HepG2 (cell line): Measurements from ENCODE around the gene TARBP2. TPM values are rescaled to one million over a fixed set of nuclear protein-coding genes. Genes with fewer than 3 reads are reported as not detected.

Source experiments
- ATAC-seq: fragments of 200-7000 bp; cut with Tn5 transposase; 3 replicates; pipeline ENCODE4 v1.9.1; 2020; ENCODE audit warnings: mild to moderate bottlenecking, moderate library complexity
- BruUV-seq: library from RNA; stranded (reverse); fragments of 400-500 nt; replicated peaks from 2 replicates; lab custom pipeline; 2021; lab: Mats Ljungman, UMichigan
- CTCF ChIA-PET: fragments of 300-600 bp; formaldehyde crosslinking; extraction: SDS; loops from one replicate; lab custom pipeline; 2021; ENCODE audit warnings: low total read pairs, inconsistent platforms, low intra/inter-chr PET ratio; lab: Yijun Ruan, JAX
- POLR2A ChIA-PET: fragments of 350-600 bp; sonication (Branson Sonifier 250); formaldehyde crosslinking; loops from one replicate; lab custom pipeline; 2020; ENCODE audit warnings: antibody characterized with exemption, inconsistent platforms; lab: Yijun Ruan, JAX
- DNase-seq: peaks from one replicate; pipeline ENCODE4 v3.0.0-alpha.2; 2015; ENCODE audit warnings: low spot score
- FAIRE-seq: peaks from 3 replicates; lab custom pipeline; 2011; peaks lifted over from hg19 to GRCh38; lab: Jason Lieb, UNC
- H2AFZ ChIP-seq: one replicate; pipeline ENCODE4 v1.6.1; 2011; ENCODE audit warnings: low read length, inconsistent platforms
- H3K27ac ChIP-seq: fragments of 300-600 bp; 3 replicates; pipeline ENCODE4 v1.8.0; 2011; ENCODE audit warnings: mixed run types, mild to moderate bottlenecking, mixed read lengths, low read length, inconsistent platforms; ENCODE audit not compliant: insufficient read depth; ENCODE audit errors: extremely low read length
- H3K27me3 ChIP-seq, 2 experiments: fragments of 200-600 bp in 1 of 2; 2 replicates in 1 of 2; 3 replicates in 1 of 2; pipeline versions ENCODE4 v1.6.0 to v1.8.0; 2011; ENCODE audit warnings: low read length in 2 of 2, mild to moderate bottlenecking in 2 of 2, moderate library complexity in 2 of 2, inconsistent platforms in 1 of 2; ENCODE audit not compliant: insufficient read depth in 2 of 2, control insufficient read depth in 1 of 2
- H3K36me3 ChIP-seq, 2 experiments: fragments of 200-600 bp in 1 of 2; replicated peaks in 1 of 2; 2 replicates in 1 of 2; 3 replicates in 1 of 2; pipeline versions ENCODE4 v1.5.1 to v1.8.0; 2011; ENCODE audit warnings: low read length in 2 of 2, inconsistent platforms in 1 of 2; ENCODE audit not compliant: insufficient read depth in 2 of 2, control insufficient read depth in 1 of 2
- H3K4me1 ChIP-seq: 2 replicates; pipeline ENCODE4 v1.5.1; 2012; ENCODE audit warnings: low read length, inconsistent platforms; ENCODE audit not compliant: insufficient read depth
- H3K4me2 ChIP-seq: 2 replicates; pipeline ENCODE4 v1.6.0; 2011; ENCODE audit warnings: low read depth, low read length, inconsistent platforms
- H3K4me3 ChIP-seq, 3 experiments: fragments of 200-600 bp in 1 of 3; sonication (generic), shearing (Covaris generic) in 1 of 3; replicated peaks in 1 of 3; 2 replicates each; pipeline ENCODE4 v1.5.1; 2011 to 2016; ENCODE audit warnings: low read length in 3 of 3, inconsistent platforms in 2 of 3, low read depth in 2 of 3, mild to moderate bottlenecking in 2 of 3, control low read depth in 1 of 3, mixed read lengths in 1 of 3; ENCODE audit not compliant: insufficient read depth in 1 of 3
- H3K79me2 ChIP-seq: one replicate; pipeline ENCODE4 v1.6.1; 2011; ENCODE audit warnings: low read length, inconsistent platforms; ENCODE audit not compliant: insufficient read depth
- H3K9ac ChIP-seq: 2 replicates; pipeline ENCODE4 v1.6.0; 2011; ENCODE audit warnings: mild to moderate bottlenecking, low read depth, low read length, inconsistent platforms; ENCODE audit not compliant: insufficient read depth
- H3K9me3 ChIP-seq: 2 replicates; pipeline ENCODE4 v1.5.1; 2012; ENCODE audit warnings: mild to moderate bottlenecking, low read length
- H4K20me1 ChIP-seq: 2 replicates; pipeline ENCODE4 v1.6.0; 2011; ENCODE audit warnings: inconsistent platforms, mild to moderate bottlenecking, low read length, moderate library complexity; ENCODE audit not compliant: insufficient read depth
- FOXA3 ChIP-seq: IDR thresholded peaks from 2 replicates; pipeline ENCODE4 v1.6.1; 2016; ENCODE audit warnings: missing genetic modification reagents, missing compliant biosample characterization
- KLF13 ChIP-seq: sonication (generic); formaldehyde crosslinking; IDR thresholded peaks from 2 replicates; pipeline ENCODE4 v1.4.0; 2020; ENCODE audit warnings: mild to moderate bottlenecking, missing genetic modification reagents
- NFKBIZ ChIP-seq: IDR thresholded peaks from 2 replicates; pipeline ENCODE4 v1.6.1; 2018; ENCODE audit warnings: missing genetic modification reagents, missing compliant biosample characterization
- POLR2AphosphoS2 ChIP-seq: IDR thresholded peaks from 2 replicates; pipeline ENCODE4 v1.6.1; 2011; ENCODE audit warnings: low read depth, low read length, improper control_type of control experiment
- POLR2AphosphoS5 ChIP-seq: IDR thresholded peaks from 2 replicates; pipeline ENCODE4 v1.6.1; 2012; ENCODE audit warnings: low read depth, low read length
- RBFOX2 ChIP-seq: fragments of 200-400 bp; formaldehyde crosslinking; IDR thresholded peaks from 2 replicates; pipeline ENCODE4 v1.6.1; 2017; ENCODE audit warnings: low read depth, mild to moderate bottlenecking, low read length
- RBM22 ChIP-seq: fragments of 200-400 bp; formaldehyde crosslinking; optimal IDR thresholded peaks from 2 replicates; pipeline ENCODE3; 2017; ENCODE audit warnings: mild to moderate bottlenecking, low read length, moderate library complexity
- SYNCRIP ChIP-seq: fragments of 200-400 bp; formaldehyde crosslinking; IDR thresholded peaks from 2 replicates; pipeline ENCODE4 v1.6.1; 2018; ENCODE audit warnings: mild to moderate bottlenecking, low read depth, low read length; ENCODE audit not compliant: insufficient read depth
- ZBTB14 ChIP-seq: sonication (generic); formaldehyde crosslinking; IDR thresholded peaks from 2 replicates; pipeline ENCODE4 v1.4.0; 2020; ENCODE audit warnings: missing genetic modification reagents
- ZFP62 ChIP-seq: sonication (generic); formaldehyde crosslinking; IDR thresholded peaks from 2 replicates; pipeline ENCODE4 v1.4.0; 2020; ENCODE audit warnings: missing genetic modification reagents
- ZNF160 ChIP-seq: sonication (generic); formaldehyde crosslinking; IDR thresholded peaks from 2 replicates; pipeline ENCODE4 v1.8.0; 2022; ENCODE audit warnings: mild to moderate bottlenecking, inconsistent platforms, missing genetic modification reagents
- ZNF251 ChIP-seq: sonication (generic); formaldehyde crosslinking; IDR thresholded peaks from 2 replicates; pipeline ENCODE4 v1.9.0; 2021; ENCODE audit warnings: mild to moderate bottlenecking, missing genetic modification reagents
- ZNF282 ChIP-seq: fragments of 450-650 bp; IDR thresholded peaks from 2 replicates; pipeline ENCODE4 v1.6.1; 2018; ENCODE audit not compliant: partially characterized antibody
- ZNF569 ChIP-seq: sonication (generic); formaldehyde crosslinking; IDR thresholded peaks from 2 replicates; pipeline ENCODE4 v1.5.0; 2020; ENCODE audit warnings: mild to moderate bottlenecking, missing genetic modification reagents, moderate library complexity, borderline replicate concordance
- ZNF616 ChIP-seq: sonication (generic); formaldehyde crosslinking; IDR thresholded peaks from 2 replicates; pipeline ENCODE4 v1.5.0; 2020; ENCODE audit warnings: low read depth, mild to moderate bottlenecking, missing genetic modification reagents
- WGBS: methylation state at CpG from one replicate; pipeline ENCODE4 v1.1.6; 2017; ENCODE audit warnings: low lambda C conversion rate; 5-methylcytosine and 5-hydroxymethylcytosine counted together
- in situ Hi-C: cut with HindIII; loops from 2 replicates; pipeline ENCODE4 v1.10.0; 2017; ENCODE audit warnings: low pct_unique_long_range_greater_than_20kb; ENCODE audit not compliant: extremely low pct_ligation_motif_present
- intact Hi-C: fragments of 100-400 bp; cut with micrococcal nuclease; formaldehyde crosslinking; loops from one replicate; pipeline ENCODE4 v1.10.0; 2022; ENCODE audit not compliant: unreplicated experiment
- polyA plus RNA-seq, 8 experiments: library from polyadenylated mRNA; depleted of rRNA in 3 of 8; stranded (reverse) in 7 of 8; unstranded in 1 of 8; fragments of >200 nt; fragmentation: Illumina TruSeq in 4 of 8; extraction: Trizol in 4 of 8; gene quantifications; 2 replicates each; pipeline versions ENCODE4 v1.2.1 to v1.2.3, GENCODE V29; 2011 to 2016; ENCODE audit warnings: low read depth in 4 of 8, missing spikeins in 1 of 8, mixed read lengths in 1 of 8; ENCODE audit not compliant: insufficient read depth in 1 of 8
- total RNA-seq, 5 experiments: library from RNA; depleted of rRNA; stranded (reverse); fragments of >200 nt; fragmentation: Illumina TruSeq; extraction: Trizol; gene quantifications; 2 replicates each; pipeline ENCODE4 v1.2.3, GENCODE V29; 2016; ENCODE audit warnings: low read depth in 1 of 5

The TARBP2 gene
- total and polyA plus RNA-seq, 2 of the 13 experiments (the other 11 are each of a cell fraction or from before 2014, with no cell fraction given): 47.0 to 55.5 TPM

- TF ChIP-seq FOXA3: no peak
- TF ChIP-seq RBM22: peak; percentile 42
Observed at GRCh38 chr12:53465679-53466078, 35.4 kb upstream of the TARBP2 start (continued).

GRCh38 chr12:53466640-53467039 lies 34.4 kb upstream of the TARBP2 start:
- Histone ChIP-seq H2AFZ (no peak overlapping the region), H3K9me3 (no peaks in the 10 kb centered on the region), H3K4me1 (peaks cover 41% of the 10 kb centered on the region), H3K36me3 (peaks cover 45 to 95% of the 10 kb centered on the region in 2 experiments), H3K79me2 (peaks cover 46% of the 10 kb centered on the region), H3K4me2 (no peak overlapping the region), H3K4me3 (no peak overlapping the region), H3K27ac (no peak overlapping the region), H4K20me1 (peaks cover 55% of the 10 kb centered on the region), H3K27me3 (no peaks in the 10 kb centered on the region), H3K9ac (no peak overlapping the region)
- in situ Hi-C loops: no loop called here
- ATAC-seq (no peak), DNase-seq (no peak), FAIRE-seq (no peak)
- intact Hi-C loops: no loop called here
- ChIA-PET POLR2A (no interaction called here), CTCF (no interaction called here)
- no TSS peak for BruUV-seq
- TF ChIP-seq KLF13 (CRISPR knock-in tag): no peak
- no peak for TF ChIP-seq ZFP62 (CRISPR knock-in tag)
- peak; percentile 24; the same call in 1 of the 2 replicates for TF ChIP-seq POLR2AphosphoS2
- peak; percentile 58; the same call in 1 of the 2 replicates for TF ChIP-seq RBFOX2
- WGBS: 97% methylated on average over 4 of the region's 4 CpGs

GRCh38 chr12:53467082-53467481 lies 34.0 kb upstream of the TARBP2 start:
- in situ Hi-C loops (no loop called here), intact Hi-C loops (no loop called here)
- FAIRE-seq: no peak
- ChIA-PET POLR2A (no interaction called here), CTCF (no interaction called here)
- Histone ChIP-seq H3K36me3 (peaks cover 49 to 95% of the 10 kb centered on the region in 2 experiments), H4K20me1 (peaks cover 54% of the 10 kb centered on the region), H3K9ac (no peak overlapping the region), H3K9me3 (no peaks in the 10 kb centered on the region), H3K4me2 (no peak overlapping the region), H3K79me2 (peaks cover 46% of the 10 kb centered on the region), H3K27me3 (no peaks in the 10 kb centered on the region), H3K4me3 (no peak overlapping the region), H3K4me1 (peaks cover 36% of the 10 kb centered on the region), H2AFZ (no peak overlapping the region), H3K27ac (no peak overlapping the region)
- no peak for DNase-seq
- WGBS: 96% methylated on average over 5 of the region's 5 CpGs
- no peak for TF ChIP-seq ZBTB14
- TF ChIP-seq ZNF160 (CRISPR knock-in tag): no peak
- TF ChIP-seq ZNF616 (CRISPR knock-in tag): no peak
- no peak for TF ChIP-seq ZNF282
- no peak for TF ChIP-seq ZNF251 (CRISPR knock-in tag)
- no peak for TF ChIP-seq NFKBIZ (CRISPR knock-in tag)
- TF ChIP-seq ZNF569: no peak
- TF ChIP-seq POLR2AphosphoS5: peak; percentile 15; the same call in 1 of the 2 replicates
- no peak for TF ChIP-seq SYNCRIP
- no TSS peak for BruUV-seq
- ATAC-seq: no peak
